OCI-LY7 (cell line): Measurements from ENCODE around the gene PLAAT3. TPM values are rescaled to one million over a fixed set of nuclear protein-coding genes. Genes with fewer than 3 reads are reported as not detected.

Experiments used
- BruUV-seq: library from RNA; stranded (reverse); fragments of 400-500 nt; replicated peaks from 2 replicates; lab custom pipeline; 2021; lab: Mats Ljungman, UMichigan
- CTCF ChIA-PET: fragments of 300-600 bp; sonication (Branson Sonifier 250); formaldehyde crosslinking; loops from one replicate; lab custom pipeline; 2022; ENCODE audit warnings: antibody characterized with exemption; ENCODE audit not compliant: unreplicated experiment; lab: Charles Lee
- POLR2A ChIA-PET: fragments of 300-600 bp; sonication (Branson Sonifier 250); formaldehyde crosslinking; loops from one replicate; lab custom pipeline; 2022; ENCODE audit warnings: antibody characterized with exemption; lab: Charles Lee
- DNase-seq: peaks from one replicate; pipeline ENCODE4 v3.0.0-alpha.2; 2015; ENCODE audit warnings: low spot score
- H2AFZ ChIP-seq: fragments of 200-600 bp; sonication (generic), shearing (Covaris generic); 2 replicates; pipeline ENCODE4 v1.6.1; 2014; ENCODE audit warnings: mild to moderate bottlenecking, antibody characterized with exemption, low read length, moderate library complexity
- H3K27ac ChIP-seq: fragments of 200-600 bp; sonication (generic); 2 replicates; pipeline ENCODE4 v1.5.1; 2014; ENCODE audit warnings: mixed run types, low read depth, mild to moderate bottlenecking, moderate library complexity, low read length, inconsistent platforms; ENCODE audit not compliant: poor library complexity, severe bottlenecking
- H3K36me3 ChIP-seq: fragments of 200-600 bp; sonication (generic); 2 replicates; pipeline ENCODE4 v1.6.1; 2014; ENCODE audit warnings: mild to moderate bottlenecking, antibody characterized with exemption, low read length, moderate library complexity, mixed read lengths; ENCODE audit not compliant: insufficient read depth
- H3K4me1 ChIP-seq: fragments of 200-600 bp; sonication (generic); 2 replicates; pipeline ENCODE4 v1.5.1; 2014; ENCODE audit warnings: mild to moderate bottlenecking, low read length; ENCODE audit not compliant: insufficient read depth, poor library complexity, severe bottlenecking
- H3K4me2 ChIP-seq: fragments of 200-600 bp; sonication (generic); 2 replicates; pipeline ENCODE4 v1.6.1; 2014; ENCODE audit warnings: mild to moderate bottlenecking, low read length
- H3K4me3 ChIP-seq: fragments of 200-600 bp; sonication (generic); 2 replicates; pipeline ENCODE4 v1.5.1; 2014; ENCODE audit warnings: mild to moderate bottlenecking, low read depth, low read length; ENCODE audit not compliant: poor library complexity, severe bottlenecking
- H3K79me2 ChIP-seq: fragments of 200-600 bp; sonication (generic); 2 replicates; pipeline ENCODE4 v1.6.1; 2016; ENCODE audit warnings: low read depth, mild to moderate bottlenecking, low read length, moderate library complexity, mixed read lengths; ENCODE audit not compliant: insufficient read depth
- H3K9me2 ChIP-seq: fragments of 200-600 bp; sonication (generic); 2 replicates; pipeline ENCODE4 v1.6.1; 2016; ENCODE audit warnings: mild to moderate bottlenecking, low read length, mixed read lengths; ENCODE audit not compliant: insufficient read depth
- H3K9me3 ChIP-seq: fragments of 200-600 bp; sonication (generic); 2 replicates; pipeline ENCODE4 v1.6.1; 2014; ENCODE audit warnings: mild to moderate bottlenecking, mixed run types, low read length, mixed read lengths
- H4K20me1 ChIP-seq: fragments of 200-600 bp; sonication (generic); 2 replicates; pipeline ENCODE4 v1.6.1; 2014; ENCODE audit warnings: mild to moderate bottlenecking, antibody characterized with exemption, low read length, moderate library complexity, mixed read lengths; ENCODE audit not compliant: insufficient read depth
- EZH2phosphoT487 ChIP-seq: fragments of 200-600 bp; sonication (generic); IDR thresholded peaks from 2 replicates; pipeline ENCODE4 v1.6.1; 2018; ENCODE audit warnings: low read depth, borderline replicate concordance, mild to moderate bottlenecking, mixed run types, antibody characterized with exemption, low read length, moderate library complexity, mixed read lengths
- intact Hi-C: fragments of 100-400 bp; cut with micrococcal nuclease; formaldehyde crosslinking; loops from one replicate; pipeline ENCODE4 v1.10.0; 2022; ENCODE audit not compliant: unreplicated experiment
- total RNA-seq, 2 experiments: library from RNA; depleted of rRNA in 1 of 2; stranded (reverse); fragments of >200 nt in 1 of 2; shearing (Covaris generic) in 1 of 2; gene quantifications; 2 replicates each; pipeline ENCODE4 v1.2.3, GENCODE V29; 2014 to 2022
- TF ChIP-seq, protein P1 (sequence below): fragments of 200-600 bp; sonication (generic); conservative IDR thresholded peaks from 2 replicates; pipeline ENCODE4 v1.5.1; 2014; ENCODE audit warnings: mild to moderate bottlenecking, antibody characterized with exemption, low read length, moderate library complexity, mixed read lengths

The PLAAT3 gene
- total RNA-seq, 2 experiments from 2014 or later: 0.70 TPM; not detected in 1

DNA sequence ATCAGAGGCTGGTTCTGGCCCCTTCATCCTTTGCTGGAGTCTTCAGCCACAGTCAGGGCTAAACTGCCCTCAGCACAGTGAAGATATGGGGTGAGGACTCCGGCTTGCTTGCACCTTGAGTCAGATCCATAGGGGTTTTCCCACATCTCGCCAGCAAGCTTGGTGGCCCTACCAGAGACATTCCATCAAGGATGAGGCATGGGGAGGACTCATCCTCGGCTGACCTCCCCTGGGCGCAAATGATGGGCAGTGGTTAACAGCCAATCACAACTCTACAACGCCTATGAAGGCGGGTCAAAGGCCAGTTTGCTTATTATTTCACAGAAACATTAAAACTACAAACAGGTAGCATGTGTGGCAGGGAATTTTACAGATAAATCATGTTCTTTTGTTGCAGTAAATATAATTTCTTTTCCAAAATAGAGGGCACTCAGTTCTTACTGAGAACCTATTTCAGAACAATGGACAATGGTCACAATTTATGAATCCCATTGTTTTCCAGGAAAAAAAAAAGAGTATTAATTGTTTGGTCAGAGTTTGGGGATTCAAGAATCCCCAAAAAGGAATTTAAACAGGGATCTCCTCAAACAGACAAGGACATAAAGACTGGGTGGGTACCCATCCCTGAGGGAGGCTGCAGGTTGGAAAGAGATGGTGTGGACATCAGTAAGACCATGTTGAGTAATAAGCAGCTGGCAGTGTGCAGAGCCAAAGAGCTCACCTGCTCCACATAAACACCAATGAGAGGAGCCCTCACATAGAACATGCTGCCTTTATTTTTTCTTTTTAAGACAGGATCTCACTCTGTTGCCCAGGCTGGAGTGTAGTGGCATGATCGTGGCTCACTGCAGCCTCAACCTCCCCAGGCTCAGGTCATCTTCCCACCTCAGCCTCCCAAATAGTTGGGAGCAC lies 14.8 kb downstream of the PLAAT3 start:
- H3K4me2 ChIP-seq: no peak overlapping the region
- H4K20me1 ChIP-seq: no peaks in the 10 kb centered on the region
- no peaks in the 10 kb centered on the region for H3K79me2 ChIP-seq
- no TSS peak for BruUV-seq
- CTCF ChIA-PET: no interaction called here
- TF ChIP-seq, protein P1, sequence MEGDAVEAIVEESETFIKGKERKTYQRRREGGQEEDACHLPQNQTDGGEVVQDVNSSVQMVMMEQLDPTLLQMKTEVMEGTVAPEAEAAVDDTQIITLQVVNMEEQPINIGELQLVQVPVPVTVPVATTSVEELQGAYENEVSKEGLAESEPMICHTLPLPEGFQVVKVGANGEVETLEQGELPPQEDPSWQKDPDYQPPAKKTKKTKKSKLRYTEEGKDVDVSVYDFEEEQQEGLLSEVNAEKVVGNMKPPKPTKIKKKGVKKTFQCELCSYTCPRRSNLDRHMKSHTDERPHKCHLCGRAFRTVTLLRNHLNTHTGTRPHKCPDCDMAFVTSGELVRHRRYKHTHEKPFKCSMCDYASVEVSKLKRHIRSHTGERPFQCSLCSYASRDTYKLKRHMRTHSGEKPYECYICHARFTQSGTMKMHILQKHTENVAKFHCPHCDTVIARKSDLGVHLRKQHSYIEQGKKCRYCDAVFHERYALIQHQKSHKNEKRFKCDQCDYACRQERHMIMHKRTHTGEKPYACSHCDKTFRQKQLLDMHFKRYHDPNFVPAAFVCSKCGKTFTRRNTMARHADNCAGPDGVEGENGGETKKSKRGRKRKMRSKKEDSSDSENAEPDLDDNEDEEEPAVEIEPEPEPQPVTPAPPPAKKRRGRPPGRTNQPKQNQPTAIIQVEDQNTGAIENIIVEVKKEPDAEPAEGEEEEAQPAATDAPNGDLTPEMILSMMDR: no peak
- TF ChIP-seq EZH2phosphoT487: no peak
- H3K4me1 ChIP-seq: no peaks in the 10 kb centered on the region
- no peaks in the 10 kb centered on the region for H3K36me3 ChIP-seq
- no peak overlapping the region for H2AFZ ChIP-seq
- intact Hi-C loops: no loop called here
- no peaks in the 10 kb centered on the region for H3K9me2 ChIP-seq
- POLR2A ChIA-PET: no interaction called here
- H3K9me3 ChIP-seq: no peaks in the 10 kb centered on the region
- no peak overlapping the region for H3K27ac ChIP-seq
- DNase-seq: no peak
- no peak overlapping the region for H3K4me3 ChIP-seq

DNA sequence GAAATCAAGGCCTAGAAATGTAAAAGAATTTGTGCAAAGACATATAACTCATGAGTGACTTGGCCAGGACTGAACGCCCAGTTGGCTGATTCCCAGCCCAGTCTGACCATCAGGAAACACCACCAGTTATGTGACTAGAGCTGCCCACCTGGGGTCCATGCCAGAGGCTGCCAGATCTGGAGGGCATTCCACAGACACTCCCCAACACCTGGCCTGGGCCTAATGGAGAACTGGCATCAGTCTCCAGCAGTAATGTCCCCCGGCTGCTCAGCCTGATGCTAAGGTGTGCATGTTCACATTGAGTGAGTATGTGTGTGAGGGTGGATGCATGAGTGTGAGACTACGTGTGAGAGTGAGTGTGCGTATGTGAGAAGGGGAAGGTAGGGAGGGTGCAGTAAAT lies 15.7 kb downstream of the PLAAT3 start:
- Histone ChIP-seq H3K4me2 (no peak overlapping the region), H3K9me2 (no peaks in the 10 kb centered on the region), H3K27ac (no peak overlapping the region), H3K79me2 (no peaks in the 10 kb centered on the region), H3K4me3 (no peak overlapping the region), H4K20me1 (no peaks in the 10 kb centered on the region), H3K9me3 (no peaks in the 10 kb centered on the region), H3K36me3 (no peaks in the 10 kb centered on the region), H2AFZ (no peak overlapping the region), H3K4me1 (no peaks in the 10 kb centered on the region)
- ChIA-PET POLR2A (no interaction called here), CTCF (no interaction called here)
- TF ChIP-seq, protein P1: no peak
- no peak for TF ChIP-seq EZH2phosphoT487
- no peak for DNase-seq
- intact Hi-C loops: no loop called here
- BruUV-seq: no TSS peak

DNA sequence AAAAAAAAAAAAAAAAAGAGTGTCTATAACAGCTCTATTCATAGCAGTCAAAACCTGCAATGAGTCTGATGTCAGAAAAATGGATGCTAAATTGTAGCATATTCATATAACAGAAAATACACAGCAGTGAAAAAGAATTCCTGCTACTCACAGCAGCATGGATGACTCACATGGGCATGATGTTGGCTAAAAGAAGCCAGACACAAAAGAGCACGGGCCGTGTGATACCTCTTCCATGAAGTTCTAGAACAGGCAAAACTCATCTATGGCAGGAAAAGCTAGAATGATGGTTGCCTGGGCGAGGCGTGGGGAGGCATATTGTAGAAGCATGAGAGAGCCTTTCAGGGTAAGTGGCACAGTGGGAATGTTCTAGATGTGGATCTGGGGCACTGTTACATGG lies 18.9 kb downstream of the PLAAT3 start:
- Histone ChIP-seq H3K4me3 (no peak overlapping the region), H3K36me3 (no peaks in the 10 kb centered on the region), H3K4me1 (no peaks in the 10 kb centered on the region), H3K4me2 (no peak overlapping the region), H4K20me1 (no peaks in the 10 kb centered on the region), H3K79me2 (no peaks in the 10 kb centered on the region), H2AFZ (no peak overlapping the region), H3K9me3 (no peaks in the 10 kb centered on the region), H3K9me2 (no peaks in the 10 kb centered on the region), H3K27ac (no peak overlapping the region)
- BruUV-seq: no TSS peak
- POLR2A ChIA-PET: interaction anchor here (0.6 kb wide), 1 partner anchor 1089 kb away, joined by 3 read pairs; no protein-coding TSS in a partner anchor
- CTCF ChIA-PET: no interaction called here
- no peak for DNase-seq
- no peak for TF ChIP-seq EZH2phosphoT487
- TF ChIP-seq, protein P1: no peak
- intact Hi-C loops: no loop called here
